SK-N-SH (cell line): ENCODE data around the gene SLC7A6. TPM values are rescaled to one million over a fixed set of nuclear protein-coding genes. Genes with fewer than 3 reads are reported as not detected.

Experiments
- CTCF ChIA-PET: fragments of 300-600, 350-600 bp; formaldehyde crosslinking; extraction: SDS; loops from one replicate; lab custom pipeline; 2021; lab: Yijun Ruan, JAX
- POLR2A ChIA-PET: fragments of 350-600 bp; sonication (Branson Sonifier 250); formaldehyde crosslinking; extraction: SDS; loops from one replicate; lab custom pipeline; 2020; ENCODE audit warnings: antibody characterized with exemption, inconsistent platforms; lab: Yijun Ruan, JAX
- DNase-seq: peaks from one replicate; pipeline ENCODE4 v3.0.0; 2012
- H2AFZ ChIP-seq: fragments of 200-600 bp; sonication (generic); 2 replicates; pipeline ENCODE4 v1.8.1; 2016; ENCODE audit warnings: antibody characterized with exemption, mild to moderate bottlenecking, low read depth
- H3F3A ChIP-seq: fragments of 200-600 bp; sonication (generic); replicated peaks from 2 replicates; pipeline ENCODE3; 2016; ENCODE audit warnings: antibody characterized with exemption, mild to moderate bottlenecking; ENCODE audit not compliant: insufficient read depth
- H3K27ac ChIP-seq, 2 experiments: fragments of 200-500 bp in 1 of 2; fragments of 200-600 bp in 1 of 2; sonication (Bioruptor generic) in 1 of 2; sonication (generic), shearing (Covaris generic) in 1 of 2; 2 replicates each; pipeline versions ENCODE4 v1.5.1 to v1.6.1; 2014 to 2016; ENCODE audit warnings: low read depth in 2 of 2, inconsistent platforms in 1 of 2, low read length in 1 of 2, mild to moderate bottlenecking in 1 of 2, mixed read lengths in 1 of 2
- H3K27me3 ChIP-seq: fragments of 200-600 bp; sonication (generic), shearing (Covaris generic); 2 replicates; pipeline ENCODE4 v1.6.1; 2016; ENCODE audit warnings: mixed run types; ENCODE audit not compliant: insufficient read depth
- H3K36me3 ChIP-seq, 2 experiments: fragments of 200-500 bp in 1 of 2; fragments of 200-600 bp in 1 of 2; sonication (Bioruptor generic) in 1 of 2; sonication (generic) in 1 of 2; replicated peaks in 1 of 2; 2 replicates each; pipeline versions ENCODE3 to v1.5.1; 2014 to 2016; ENCODE audit warnings: low read length in 1 of 2, mild to moderate bottlenecking in 1 of 2; ENCODE audit not compliant: insufficient read depth in 2 of 2, control insufficient read depth in 1 of 2
- H3K4me1 ChIP-seq, 2 experiments: fragments of 200-500 bp in 1 of 2; fragments of 200-600 bp in 1 of 2; sonication (Bioruptor generic) in 1 of 2; sonication (generic), shearing (Covaris generic) in 1 of 2; 2 replicates each; pipeline versions ENCODE4 v1.5.1 to v1.6.1; 2014 to 2016; ENCODE audit warnings: low read depth in 1 of 2, low read length in 1 of 2, mixed run types in 1 of 2; ENCODE audit not compliant: insufficient read depth in 2 of 2, control insufficient read depth in 1 of 2
- H3K4me2 ChIP-seq: fragments of 200-600 bp; sonication (generic), shearing (Covaris generic); 2 replicates; pipeline ENCODE4 v1.6.1; 2017; ENCODE audit warnings: mixed run types
- H3K4me3 ChIP-seq, 2 experiments: fragments of 200-500 bp in 1 of 2; fragments of 200-600 bp in 1 of 2; sonication (Bioruptor generic) in 1 of 2; sonication (generic), shearing (Covaris generic) in 1 of 2; 2 replicates each; pipeline versions ENCODE4 v1.5.1 to v1.8.1; 2014 to 2016; ENCODE audit warnings: low read depth in 2 of 2, inconsistent platforms in 1 of 2, low read length in 1 of 2, mild to moderate bottlenecking in 1 of 2, mixed read lengths in 1 of 2, moderate library complexity in 1 of 2
- H3K79me2 ChIP-seq: fragments of 200-600 bp; sonication (generic); 2 replicates; pipeline ENCODE4 v1.8.1; 2017; ENCODE audit warnings: mild to moderate bottlenecking; ENCODE audit not compliant: insufficient read depth
- H3K9ac ChIP-seq: fragments of 200-600 bp; sonication (generic); 2 replicates; pipeline ENCODE4 v1.6.1; 2017; ENCODE audit warnings: mixed run types
- H3K9me2 ChIP-seq: fragments of 200-600 bp; sonication (generic); 2 replicates; pipeline ENCODE4 v1.6.1; 2017; ENCODE audit warnings: mixed run types
- H3K9me3 ChIP-seq: fragments of 200-600 bp; sonication (generic); 2 replicates; pipeline ENCODE4 v1.6.1; 2017; ENCODE audit warnings: mixed run types, mild to moderate bottlenecking, moderate library complexity
- H4K20me1 ChIP-seq: fragments of 200-600 bp; sonication (generic); 2 replicates; pipeline ENCODE4 v1.6.1; 2017; ENCODE audit warnings: mild to moderate bottlenecking, mixed run types; ENCODE audit not compliant: insufficient read depth
- ELF1 ChIP-seq: IDR thresholded peaks from 2 replicates; pipeline ENCODE4 v1.4.0; 2012
- EP300 ChIP-seq, 2 experiments: IDR thresholded peaks; 2 replicates each; pipeline versions ENCODE4 v1.4.0 to v1.6.1; 2012; ENCODE audit warnings: borderline replicate concordance in 1 of 2, low read depth in 1 of 2, low read length in 1 of 2
- EZH2phosphoT487 ChIP-seq: fragments of 200-600 bp; sonication (generic); IDR thresholded peaks from 2 replicates; pipeline ENCODE4 v1.6.1; 2017; ENCODE audit warnings: low read depth, mixed run types, mild to moderate bottlenecking, antibody characterized with exemption, moderate library complexity, borderline replicate concordance
- FOSL2 ChIP-seq: IDR thresholded peaks from 2 replicates; pipeline ENCODE4 v1.4.0; 2012; ENCODE audit warnings: low read depth, mild to moderate bottlenecking, moderate library complexity, borderline replicate concordance
- FOXM1 ChIP-seq: IDR thresholded peaks from 2 replicates; pipeline ENCODE4 v1.4.0; 2012; ENCODE audit warnings: low read depth, mild to moderate bottlenecking
- GABPA ChIP-seq: IDR thresholded peaks from 2 replicates; pipeline ENCODE4 v1.4.0; 2012; ENCODE audit warnings: low read depth, mild to moderate bottlenecking
- MAX ChIP-seq: IDR thresholded peaks from 2 replicates; pipeline ENCODE4 v1.4.0; 2012; ENCODE audit warnings: low read depth
- MEF2A ChIP-seq: IDR thresholded peaks from 2 replicates; pipeline ENCODE4 v1.4.0; 2012; ENCODE audit warnings: low read depth, borderline replicate concordance
- NFIC ChIP-seq: IDR thresholded peaks from 2 replicates; pipeline ENCODE4 v1.4.0; 2012; ENCODE audit warnings: borderline replicate concordance
- PBX3 ChIP-seq: IDR thresholded peaks from 2 replicates; pipeline ENCODE4; 2012
- RAD21 ChIP-seq: IDR thresholded peaks from 2 replicates; pipeline ENCODE4 v1.6.1; 2012; ENCODE audit warnings: mild to moderate bottlenecking, low read length
- RCOR1 ChIP-seq: fragments of 150-350 bp; IDR thresholded peaks from 2 replicates; pipeline ENCODE4 v1.6.1; 2017; ENCODE audit warnings: antibody characterized with exemption, low read length
- RFX5 ChIP-seq: IDR thresholded peaks from 2 replicates; pipeline ENCODE4 v1.6.1; 2012; ENCODE audit warnings: mild to moderate bottlenecking, improper control_type of control experiment, low read length
- RXRA ChIP-seq: IDR thresholded peaks from 2 replicates; pipeline ENCODE4 v1.4.0; 2012; ENCODE audit warnings: low read depth, mild to moderate bottlenecking, borderline replicate concordance
- SMC3 ChIP-seq: IDR thresholded peaks from 2 replicates; pipeline ENCODE4 v1.6.1; 2012; ENCODE audit warnings: low read depth, low read length, improper control_type of control experiment
- TAF1 ChIP-seq: IDR thresholded peaks from 2 replicates; pipeline ENCODE4 v1.6.1; 2012; ENCODE audit warnings: low read depth, mild to moderate bottlenecking, low read length, moderate library complexity, borderline replicate concordance
- TEAD4 ChIP-seq: IDR thresholded peaks from 2 replicates; pipeline ENCODE4 v1.4.0; 2012; ENCODE audit warnings: mild to moderate bottlenecking, borderline replicate concordance; ENCODE audit not compliant: insufficient read depth
- USF2 ChIP-seq: fragments of 150-350 bp; IDR thresholded peaks from 2 replicates; pipeline ENCODE4 v1.6.1; 2017; ENCODE audit warnings: antibody characterized with exemption, low read length, low read depth, borderline replicate concordance
- YY1 ChIP-seq: IDR thresholded peaks from 2 replicates; pipeline ENCODE4 v1.4.0; 2012; ENCODE audit warnings: low read depth, mild to moderate bottlenecking
- ZBTB33 ChIP-seq: IDR thresholded peaks from 2 replicates; pipeline ENCODE4 v1.4.0; 2012; ENCODE audit warnings: low read depth, borderline replicate concordance
- WGBS: methylation state at CpG from one replicate; pipeline ENCODE4 v1.1.6; 2017; ENCODE audit warnings: low lambda C conversion rate; 5-methylcytosine and 5-hydroxymethylcytosine counted together
- polyA plus RNA-seq, 3 experiments: library from polyadenylated mRNA; depleted of rRNA; stranded (reverse); fragments of >200 nt; gene quantifications; 2 replicates each; pipeline ENCODE4 v1.2.3, GENCODE V29; 2012

SLC7A6 gene
- polyA plus RNA-seq, 1 of the 3 experiments (the other 2 are of a cell fraction) = 19.0 TPM

GRCh38 chr16:68217506-68217905, 46.8 kb upstream of the SLC7A6 start:
- Histone ChIP-seq H3K9me3 (no peaks in the 10 kb centered on the region), H3K9ac (no peak overlapping the region), H3K4me3 (no peak overlapping the region), H3K36me3 (peaks cover 0 to 6% of the 10 kb centered on the region in 2 experiments)
- 92% methylated on average over 4 of the region's 4 CpGs for WGBS
- no peak for TF ChIP-seq FOSL2
- TF ChIP-seq FOXM1 = no peak
- no peak for TF ChIP-seq RAD21
- no peak for TF ChIP-seq NFIC
- no peak for TF ChIP-seq PBX3
- TF ChIP-seq RXRA = no peak
- TF ChIP-seq TAF1 = no peak
- no peak for TF ChIP-seq USF2
- TF ChIP-seq MEF2A = no peak
- no peak for TF ChIP-seq ZBTB33
- TF ChIP-seq, all 33 proteins: peak for 0
- Histone ChIP-seq H2AFZ (no peak overlapping the region), H3K27me3 (no peaks in the 10 kb centered on the region), H3K9me2 (no peaks in the 10 kb centered on the region), H3F3A (peaks cover 2% of the 10 kb centered on the region), H3K4me2 (no peak overlapping the region), H3K4me1 (no peaks in the 10 kb centered on the region; a peak in 2 of 4 replicates), H3K27ac (no peak overlapping the region), H3K79me2 (no peaks in the 10 kb centered on the region), H4K20me1 (no peaks in the 10 kb centered on the region)
- DNase-seq = no peak
- ChIA-PET CTCF (interaction anchor here (0.7 to 2.5 kb wide), 5 partner anchors 11 to 124 kb away, joined by 3 to 9 read pairs (median 3); no protein-coding TSS in a partner anchor), POLR2A (no interaction called here)

GRCh38 chr16:68219725-68220351, 44.5 kb upstream of the SLC7A6 start:
- peaks cover 4% of the 10 kb centered on the region for H3F3A ChIP-seq
- CTCF ChIA-PET = interaction anchor here (1.1 to 2.0 kb wide), 3 partner anchors 9 to 126 kb away, joined by 3 to 7 read pairs (median 5); no protein-coding TSS in a partner anchor
- H3K9ac ChIP-seq = no peak overlapping the region
- no peaks in the 10 kb centered on the region for H3K9me2 ChIP-seq
- no peak for TF ChIP-seq RCOR1
- no peak for TF ChIP-seq ELF1
- TF ChIP-seq GABPA = no peak
- TF ChIP-seq YY1 = no peak
- TF ChIP-seq FOXM1 = no peak
- TF ChIP-seq EZH2phosphoT487 = no peak
- TF ChIP-seq EP300 (IDR thresholded peaks at IDR 0.05; ENCODE audit: borderline replicate concordance in 1 of 2, low read depth in 1 of 2, low read length in 1 of 2) = no peak
- TF ChIP-seq MAX = no peak
- TF ChIP-seq RFX5 = no peak
- TF ChIP-seq TEAD4 = no peak
- no peak for TF ChIP-seq ZBTB33
- TF ChIP-seq SMC3 = no peak
- H4K20me1 ChIP-seq = no peaks in the 10 kb centered on the region
- no peaks in the 10 kb centered on the region for H3K9me3 ChIP-seq
- peaks cover 0 to 3% of the 10 kb centered on the region in 2 experiments; a peak in 2 of 4 replicates for H3K4me1 ChIP-seq
- H2AFZ ChIP-seq = no peak overlapping the region
- DNase-seq = no peak
- no peak overlapping the region for H3K27ac ChIP-seq
- no peak overlapping the region for H3K4me2 ChIP-seq
- POLR2A ChIA-PET = no interaction called here
- H3K36me3 ChIP-seq = peaks cover 0 to 6% of the 10 kb centered on the region in 2 experiments
- H3K79me2 ChIP-seq = no peaks in the 10 kb centered on the region
- H3K4me3 ChIP-seq = no peak overlapping the region
- WGBS = 84% methylated on average over 6 of the region's 6 CpGs
- no peaks in the 10 kb centered on the region for H3K27me3 ChIP-seq
